Measurements from ENCODE around the gene C1orf35. TPM values are rescaled to one million over a fixed set of nuclear protein-coding genes. Genes with fewer than 3 reads are reported as not detected.

The C1orf35 gene
- total RNA-seq, 2 experiments from 2014 or later: 24.7 to 25.6 TPM

DNA sequence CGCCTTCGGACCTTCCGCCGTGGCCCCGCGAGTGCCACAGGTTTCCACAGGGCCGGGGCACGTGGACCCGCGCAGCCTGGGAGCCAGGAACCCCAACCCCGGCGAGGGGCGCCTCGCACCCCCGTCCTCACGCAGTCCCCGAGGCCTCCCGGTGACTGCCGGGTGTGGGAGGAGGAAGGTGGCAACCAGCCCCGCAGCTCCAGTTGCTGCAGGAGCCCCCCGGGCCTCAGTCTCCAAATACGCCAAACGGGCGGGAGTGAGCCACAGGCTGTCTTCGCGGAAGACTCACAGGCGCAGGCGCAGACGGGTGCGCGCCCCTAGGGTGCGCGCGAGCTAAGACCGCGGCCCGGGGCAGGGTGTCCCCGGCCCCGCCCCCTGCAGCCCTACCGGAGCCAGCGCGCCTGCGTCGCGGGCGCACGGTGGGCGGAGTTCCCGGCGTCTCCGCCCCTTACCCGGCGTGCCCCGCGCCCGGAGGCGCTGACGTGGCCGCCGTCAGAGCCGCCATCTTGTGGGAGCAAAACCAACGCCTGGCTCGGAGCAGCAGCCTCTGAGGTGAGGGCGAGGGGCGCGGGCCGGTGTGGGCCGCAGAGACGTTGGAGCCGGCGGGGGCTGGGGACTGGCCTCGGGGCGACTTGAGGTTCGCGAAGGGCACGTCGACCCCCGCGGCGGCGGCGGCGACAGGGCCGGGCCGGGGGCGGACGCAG lies 20.8 kb downstream of the C1orf35 start, which contains the start of gene ARF1:
TSS of gene ARF1 (plus strand) at position 495 of the 704 bp plus-strand sequence. CDS start 14,407 bp downstream, outside the sequence.
- Mint-ChIP-seq H3K4me3 (peak within 1 kb of the TSS; percentile 94), H3K36me3 (ENCODE audit: low read depth) (peaks cover 38% of the 10 kb centered on the region), H3K4me1 (ENCODE audit: low read depth) (peaks cover 47% of the 10 kb centered on the region), H3K9me3 (ENCODE audit: insufficient read depth) (no peaks in the 10 kb centered on the region), H3K27ac (peak within 1 kb of the TSS; percentile 98), H3K27me3 (ENCODE audit: low read depth) (no peaks in the 10 kb centered on the region)
- ChIA-PET POLR2A (interaction anchor here (0.6 to 3.3 kb wide), 17 partner anchors 9 to 323 kb away, joined by 3 to 25 read pairs (median 4); partner anchors contain the start of genes GUK1, IBA57 and MRPL55), CTCF (interaction anchor here (1.1 to 1.4 kb wide), 3 partner anchors 8 to 83 kb away, joined by 3 to 5 read pairs (median 4); no protein-coding TSS in a partner anchor)
- DNase-seq (peak; percentile 92), ATAC-seq (peak; percentile 89)

DNA sequence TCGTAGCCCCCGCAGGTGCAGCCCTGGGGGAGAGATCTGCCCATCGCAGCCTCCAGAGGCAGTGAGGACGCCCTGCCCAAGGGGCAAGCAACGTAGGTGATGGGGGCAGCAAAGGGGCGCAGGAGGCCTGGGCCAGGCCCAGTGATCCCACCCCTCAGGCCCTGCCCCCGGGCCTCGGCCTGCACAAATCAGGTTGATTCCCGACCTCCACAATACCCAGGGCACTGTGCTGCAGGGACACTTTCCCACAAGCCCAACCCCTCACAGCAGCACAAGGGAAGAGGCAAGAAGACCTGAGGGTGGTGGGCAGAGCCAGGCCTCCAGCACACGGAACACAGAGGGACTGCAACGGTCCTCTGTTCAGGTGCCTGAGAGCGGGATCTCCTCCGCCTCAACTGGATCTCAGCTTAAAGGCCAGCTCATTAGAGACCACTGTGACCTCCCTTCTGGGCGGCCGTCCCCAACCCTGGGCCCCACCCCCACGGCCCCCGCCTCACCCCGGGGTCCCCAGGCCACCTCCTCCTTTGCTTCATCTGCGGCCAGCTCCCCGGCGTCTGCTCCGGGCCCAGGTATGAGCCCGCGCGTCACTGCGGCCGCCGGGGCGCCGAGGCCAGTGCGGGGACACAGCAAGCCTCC lies 21.4 kb downstream of the C1orf35 start:
- peak; percentile 9 for ATAC-seq
- peaks cover 33% of the 10 kb centered on the region for H3K36me3 Mint-ChIP-seq (ENCODE audit: low read depth)
- peaks cover 41% of the 10 kb centered on the region for H3K4me1 Mint-ChIP-seq (ENCODE audit: low read depth)
- no peaks in the 10 kb centered on the region for H3K9me3 Mint-ChIP-seq (ENCODE audit: insufficient read depth)
- H3K27ac Mint-ChIP-seq: peak overlapping the region; percentile 92
- no peaks in the 10 kb centered on the region for H3K27me3 Mint-ChIP-seq (ENCODE audit: low read depth)
- H3K4me3 Mint-ChIP-seq: peak overlapping the region; percentile 94
- ChIA-PET POLR2A (interaction anchor here (0.6 to 3.3 kb wide), 16 partner anchors 10 to 324 kb away, joined by 3 to 25 read pairs (median 4); partner anchors contain the start of genes GUK1, IBA57 and MRPL55), CTCF (interaction anchor here (1.1 to 1.4 kb wide), 3 partner anchors 9 to 82 kb away, joined by 3 to 5 read pairs (median 4); no protein-coding TSS in a partner anchor)
- DNase-seq: peak; percentile 34

DNA sequence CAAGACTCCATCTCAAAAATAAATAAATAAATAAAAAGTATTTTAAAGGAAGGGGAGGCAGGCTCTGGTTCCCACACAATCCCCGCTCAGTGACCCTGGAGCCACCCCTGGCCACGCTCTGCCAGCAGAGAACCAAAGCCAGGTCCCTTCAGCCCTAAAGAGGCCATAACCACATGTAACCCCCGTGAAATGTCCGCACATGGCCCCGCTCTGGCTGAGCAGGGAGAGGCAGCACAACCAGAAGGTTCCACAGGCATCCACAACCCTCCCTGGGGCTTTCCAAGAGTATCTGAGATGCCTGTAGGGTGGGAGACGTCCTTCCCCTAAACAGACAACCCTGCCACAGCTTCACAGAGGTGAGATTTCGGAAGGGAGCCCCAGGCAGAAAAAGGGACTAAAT lies 22.0 kb downstream of the C1orf35 start:
- ChIA-PET POLR2A (interaction anchor here (0.7 to 3.3 kb wide), 6 partner anchors 10 to 1107 kb away, joined by 3 to 23 read pairs (median 13); partner anchors contain the start of genes GUK1 and IBA57), CTCF (interaction anchor here (1.1 kb wide), 1 partner anchor 21 kb away, joined by 3 read pairs; no protein-coding TSS in a partner anchor)
- H3K27ac Mint-ChIP-seq: peak overlapping the region; percentile 92
- H3K4me1 Mint-ChIP-seq (ENCODE audit: low read depth): peaks cover 38% of the 10 kb centered on the region
- peak overlapping the region; percentile 94 for H3K4me3 Mint-ChIP-seq
- H3K27me3 Mint-ChIP-seq (ENCODE audit: low read depth): no peaks in the 10 kb centered on the region
- peaks cover 30% of the 10 kb centered on the region for H3K36me3 Mint-ChIP-seq (ENCODE audit: low read depth)
- DNase-seq (no peak), ATAC-seq (no peak)
- no peaks in the 10 kb centered on the region for H3K9me3 Mint-ChIP-seq (ENCODE audit: insufficient read depth)

DNA sequence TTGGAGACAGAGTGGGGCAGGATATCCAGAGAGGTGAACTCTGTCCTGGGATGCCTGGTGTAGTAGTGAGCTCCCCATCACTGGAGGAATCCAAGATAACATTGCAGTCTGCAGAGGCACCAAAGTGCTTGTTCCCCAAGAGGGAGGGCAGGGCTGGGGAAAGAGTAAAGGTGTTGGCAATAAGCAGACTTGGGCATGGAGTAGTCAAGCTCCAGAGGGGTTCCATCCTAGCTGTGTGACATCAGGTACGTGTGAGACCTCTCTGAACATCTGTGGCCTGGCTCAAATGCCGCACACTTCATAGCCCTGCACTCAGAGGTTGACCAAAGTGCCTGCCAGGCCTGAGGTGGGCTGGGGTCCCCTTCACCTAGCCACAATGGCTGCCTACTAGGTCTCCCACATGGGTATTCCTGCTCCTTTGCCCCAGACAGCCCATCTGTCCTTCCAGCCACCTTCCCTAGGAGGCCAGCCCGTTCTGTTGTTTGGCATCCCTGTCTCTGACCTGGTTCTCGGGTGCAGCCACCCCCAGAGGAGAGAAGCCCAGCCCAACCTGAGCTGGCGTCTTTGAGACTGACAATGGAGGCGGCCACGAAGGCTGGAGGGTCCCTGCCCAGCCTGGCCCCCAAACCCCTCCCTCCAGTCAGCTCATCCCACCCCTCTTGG lies 23.4 kb downstream of the C1orf35 start:
- ATAC-seq: no peak
- Mint-ChIP-seq H3K36me3 (ENCODE audit: low read depth) (peaks cover 18% of the 10 kb centered on the region), H3K27ac (peak overlapping the region; percentile 63), H3K4me1 (ENCODE audit: low read depth) (peaks cover 25% of the 10 kb centered on the region), H3K4me3 (no peak overlapping the region), H3K9me3 (ENCODE audit: insufficient read depth) (no peaks in the 10 kb centered on the region), H3K27me3 (ENCODE audit: low read depth) (no peaks in the 10 kb centered on the region)
- no peak for DNase-seq
- CTCF ChIA-PET: interaction anchor here (0.8 kb wide), 1 partner anchor 87 kb away, joined by 3 read pairs; no protein-coding TSS in a partner anchor
- POLR2A ChIA-PET: no interaction called here

DNA sequence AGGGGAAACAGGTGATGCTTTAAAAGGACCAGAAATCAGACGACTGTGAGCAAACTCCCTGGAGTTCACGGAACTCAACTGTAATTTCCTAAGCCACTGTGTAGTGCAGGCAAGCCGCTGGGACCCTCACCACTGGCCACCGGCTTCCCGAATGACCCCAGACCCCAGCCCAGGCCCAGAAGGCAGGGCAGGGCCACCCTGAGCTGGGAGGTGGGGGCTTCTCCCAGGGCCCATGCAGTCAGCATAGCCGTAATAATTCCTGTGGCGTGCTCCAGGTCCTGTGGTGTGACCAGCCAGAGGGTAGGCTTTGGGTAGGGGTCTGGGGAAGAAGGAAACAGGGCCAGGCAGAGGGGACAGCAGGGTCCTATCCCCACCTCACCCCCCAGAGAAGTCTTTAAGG lies 24.1 kb downstream of the C1orf35 start:
- CTCF ChIA-PET: no interaction called here
- ATAC-seq: no peak
- H3K4me3 Mint-ChIP-seq: no peak overlapping the region

DNA sequence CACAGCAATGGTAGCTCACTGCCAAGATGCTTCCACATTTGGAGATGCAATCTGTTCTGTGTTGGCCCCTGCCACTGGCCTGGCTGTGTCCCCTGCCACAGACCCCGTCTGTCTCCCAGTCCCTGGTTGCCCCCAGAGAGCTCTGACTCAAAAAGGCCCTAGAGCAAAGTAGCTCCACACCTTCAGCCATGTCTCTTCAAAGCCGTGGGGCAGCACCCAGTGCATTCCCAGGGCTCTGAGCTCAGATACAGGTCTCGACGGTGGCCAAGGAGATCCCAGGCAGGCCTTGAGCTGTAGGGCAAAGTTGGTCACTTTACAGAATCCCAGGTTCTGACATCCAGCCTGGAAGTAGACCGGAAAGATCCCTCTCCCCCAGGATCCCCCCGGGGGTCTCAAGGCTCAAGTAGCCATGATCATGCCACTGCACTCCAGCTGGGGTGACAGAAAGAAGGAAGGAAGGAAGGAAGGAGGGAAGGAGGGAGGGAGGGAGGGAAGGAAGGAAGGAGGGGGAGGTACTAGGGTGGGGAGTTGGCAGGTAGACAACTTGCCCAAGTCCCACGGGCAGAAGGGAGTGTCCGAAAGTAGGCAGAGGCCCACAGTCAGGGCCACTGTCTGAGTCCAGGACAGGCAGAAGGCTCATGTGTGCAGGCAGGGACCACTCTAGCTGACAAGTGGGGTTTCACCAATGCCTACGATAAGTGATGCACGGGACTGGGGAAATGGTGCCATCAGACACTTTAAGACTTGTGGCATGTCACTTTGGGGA lies 25.4 kb downstream of the C1orf35 start:
- H3K27ac Mint-ChIP-seq: no peak overlapping the region
- no peaks in the 10 kb centered on the region for H3K27me3 Mint-ChIP-seq (ENCODE audit: low read depth)
- ChIA-PET POLR2A (no interaction called here), CTCF (interaction anchor here (1.8 kb wide), 1 partner anchor 78 kb away, joined by 5 read pairs; no protein-coding TSS in a partner anchor)
- no peaks in the 10 kb centered on the region for H3K9me3 Mint-ChIP-seq (ENCODE audit: insufficient read depth)
- ATAC-seq (no peak), DNase-seq (no peak)
- H3K4me3 Mint-ChIP-seq: no peak overlapping the region
- H3K4me1 Mint-ChIP-seq (ENCODE audit: low read depth): peaks cover 13% of the 10 kb centered on the region
- H3K36me3 Mint-ChIP-seq (ENCODE audit: low read depth): peaks cover 2% of the 10 kb centered on the region

More for the DNA sequence above, 24.1 kb downstream of the C1orf35 start:
- Mint-ChIP-seq H3K36me3 (ENCODE audit: low read depth) (peaks cover 10% of the 10 kb centered on the region), H3K4me1 (ENCODE audit: low read depth) (peaks cover 18% of the 10 kb centered on the region), H3K9me3 (ENCODE audit: insufficient read depth) (no peaks in the 10 kb centered on the region), H3K27me3 (ENCODE audit: low read depth) (no peaks in the 10 kb centered on the region), H3K27ac (no peak overlapping the region)
- POLR2A ChIA-PET: no interaction called here
- DNase-seq: no peak

DNA sequence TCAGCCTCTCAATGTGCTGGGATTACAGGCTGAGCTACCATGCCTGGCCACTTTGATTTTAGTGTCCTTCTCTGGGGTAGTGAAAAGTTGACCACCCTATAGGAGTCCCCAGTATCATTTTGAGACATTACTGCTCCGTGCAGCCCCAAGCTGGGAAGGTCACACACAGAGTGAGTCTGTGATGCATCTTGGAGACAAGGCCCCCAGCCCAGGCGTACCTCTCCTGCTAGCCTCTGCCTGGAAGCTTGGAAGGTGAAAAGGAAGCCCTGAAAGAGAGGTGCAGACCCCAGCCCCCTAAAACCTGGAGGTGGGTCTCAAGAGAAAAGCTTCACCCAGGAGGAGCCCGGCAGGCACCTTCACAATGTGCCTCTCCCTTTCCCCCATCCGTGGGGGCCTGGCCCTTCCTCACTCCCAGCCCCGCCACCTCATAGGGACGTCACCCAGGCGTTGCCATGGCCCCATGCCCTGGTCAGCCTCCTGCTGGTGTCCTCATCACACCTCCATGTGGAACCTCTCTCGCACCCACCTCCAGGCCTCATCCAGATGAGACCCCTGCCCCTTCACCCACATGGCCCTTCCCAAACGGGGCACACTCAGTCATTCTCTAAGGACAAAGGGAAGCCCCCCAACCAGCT lies 26.2 kb downstream of the C1orf35 start:
- CTCF ChIA-PET: interaction anchor here (1.8 kb wide), 1 partner anchor 77 kb away, joined by 5 read pairs; no protein-coding TSS in a partner anchor

DNA sequence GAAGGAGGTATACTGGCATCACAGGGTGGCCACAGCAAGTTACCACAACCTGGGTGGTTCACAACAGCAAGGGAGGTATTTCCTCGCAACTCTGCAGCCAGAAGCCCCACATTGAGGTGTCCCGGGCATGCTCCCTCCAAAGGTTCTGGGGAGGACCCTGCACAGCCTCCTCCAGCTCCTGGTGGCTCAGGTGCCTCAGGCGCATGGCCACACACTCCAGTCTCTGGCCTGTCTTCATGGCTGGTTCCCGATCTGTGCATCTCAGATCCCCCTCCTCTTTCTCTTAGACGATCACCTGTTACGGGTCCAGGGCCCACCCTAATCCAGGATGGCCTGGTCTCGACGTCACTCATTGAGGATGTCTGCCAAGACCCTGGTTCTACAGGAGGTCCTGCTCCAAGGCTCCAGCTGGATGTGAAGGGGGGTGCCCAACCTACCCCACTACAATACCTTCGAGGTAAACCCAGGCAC lies 27.3 kb downstream of the C1orf35 start:
- no peak for DNase-seq
- ChIA-PET CTCF (no interaction called here), POLR2A (no interaction called here)
- H3K4me1 Mint-ChIP-seq (ENCODE audit: low read depth): peaks cover 10% of the 10 kb centered on the region
- no peaks in the 10 kb centered on the region for H3K27me3 Mint-ChIP-seq (ENCODE audit: low read depth)
- ATAC-seq: no peak
- peaks cover 2% of the 10 kb centered on the region for H3K36me3 Mint-ChIP-seq (ENCODE audit: low read depth)
- no peaks in the 10 kb centered on the region for H3K9me3 Mint-ChIP-seq (ENCODE audit: insufficient read depth)
- no peak overlapping the region for H3K4me3 Mint-ChIP-seq
- no peak overlapping the region for H3K27ac Mint-ChIP-seq

More for the DNA sequence above, 26.2 kb downstream of the C1orf35 start:
- DNase-seq (no peak), ATAC-seq (no peak)
- peaks cover 2% of the 10 kb centered on the region for H3K36me3 Mint-ChIP-seq (ENCODE audit: low read depth)
- H3K27ac Mint-ChIP-seq: peak overlapping the region; percentile 23
- H3K4me3 Mint-ChIP-seq: no peak overlapping the region
- H3K9me3 Mint-ChIP-seq (ENCODE audit: insufficient read depth): no peaks in the 10 kb centered on the region
- H3K4me1 Mint-ChIP-seq (ENCODE audit: low read depth): peaks cover 13% of the 10 kb centered on the region
- POLR2A ChIA-PET: no interaction called here
- H3K27me3 Mint-ChIP-seq (ENCODE audit: low read depth): no peaks in the 10 kb centered on the region

DNA sequence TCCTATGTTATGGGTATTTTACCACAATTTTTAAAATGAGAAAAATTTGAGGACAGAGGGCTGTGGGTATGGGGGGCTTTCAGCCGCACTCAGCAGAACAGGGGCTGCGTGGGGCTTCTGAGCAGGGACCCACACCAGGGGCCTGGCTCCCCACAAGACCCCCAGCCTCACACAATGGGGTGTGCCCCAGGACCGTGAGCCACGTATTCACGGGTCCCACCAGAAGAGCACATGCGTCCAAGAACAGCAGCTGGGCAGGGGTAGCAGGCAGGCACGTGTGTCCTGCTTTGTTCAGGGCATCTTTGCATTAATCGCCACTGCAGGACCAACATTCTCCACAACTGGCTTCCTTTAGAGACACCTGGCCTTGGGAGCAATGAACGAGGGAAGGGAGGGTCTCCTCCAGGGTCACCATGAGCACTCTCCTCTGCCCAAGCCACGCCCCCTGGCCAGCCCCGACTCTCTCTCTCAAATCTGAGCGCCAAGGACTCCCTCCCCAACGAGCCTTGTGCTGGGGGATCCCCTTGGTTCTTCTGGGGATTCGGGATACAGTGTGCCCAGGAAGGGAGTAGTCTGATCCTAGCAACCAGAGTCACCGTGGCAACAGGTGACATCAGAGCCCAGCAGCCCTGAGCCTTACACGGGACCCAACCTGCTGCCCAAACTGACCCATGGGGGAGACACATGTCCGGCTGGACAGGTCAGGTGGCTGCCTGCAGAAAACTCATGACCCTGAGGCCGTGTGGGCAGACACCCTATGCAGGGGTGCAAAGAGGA lies 28.0 kb downstream of the C1orf35 start:
- no peaks in the 10 kb centered on the region for H3K27me3 Mint-ChIP-seq (ENCODE audit: low read depth)
- peaks cover 10% of the 10 kb centered on the region for H3K4me1 Mint-ChIP-seq (ENCODE audit: low read depth)
- no peak overlapping the region for H3K27ac Mint-ChIP-seq
- H3K9me3 Mint-ChIP-seq (ENCODE audit: insufficient read depth): no peaks in the 10 kb centered on the region
- H3K4me3 Mint-ChIP-seq: no peak overlapping the region
- ChIA-PET CTCF (no interaction called here), POLR2A (no interaction called here)
- no peak for DNase-seq
- ATAC-seq: no peak
- H3K36me3 Mint-ChIP-seq (ENCODE audit: low read depth): peaks cover 2% of the 10 kb centered on the region

DNA sequence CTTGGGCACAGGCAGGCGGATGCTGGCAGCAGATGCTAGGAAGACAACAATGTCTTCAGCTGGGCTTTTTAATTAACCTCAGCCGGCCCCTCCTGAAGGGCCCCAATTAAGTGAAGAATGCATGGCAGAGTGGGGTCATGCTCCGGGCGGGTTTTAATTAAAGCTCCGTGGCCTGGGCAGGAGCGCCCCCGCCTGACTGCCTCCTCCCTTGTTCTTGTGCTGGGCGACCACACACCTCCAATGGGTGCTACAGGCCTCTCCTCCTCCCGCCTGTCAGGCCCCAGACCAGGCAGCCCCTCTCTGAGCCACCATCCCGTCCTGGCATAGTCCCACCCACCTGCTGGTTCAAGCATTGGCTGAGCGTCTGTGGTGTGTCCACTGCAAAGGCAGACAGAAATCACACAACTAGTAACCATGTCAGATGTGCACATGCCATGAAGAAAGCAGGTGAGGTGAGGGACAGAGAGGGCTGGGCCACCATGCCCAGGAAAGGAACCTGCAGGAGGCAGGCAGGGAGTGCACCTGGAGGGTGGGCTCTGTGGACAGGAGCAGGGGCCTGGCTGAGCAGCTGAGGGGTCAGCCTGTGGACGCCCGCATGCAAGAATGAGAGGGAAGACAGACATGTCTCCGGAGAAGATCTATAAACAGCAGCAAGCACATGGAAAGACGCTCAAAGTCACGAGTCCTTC lies 29.1 kb downstream of the C1orf35 start:
- DNase-seq: no peak
- Mint-ChIP-seq H3K27ac (no peak overlapping the region), H3K4me1 (ENCODE audit: low read depth) (peaks cover 6% of the 10 kb centered on the region), H3K27me3 (ENCODE audit: low read depth) (no peaks in the 10 kb centered on the region), H3K9me3 (ENCODE audit: insufficient read depth) (no peaks in the 10 kb centered on the region), H3K4me3 (no peak overlapping the region), H3K36me3 (ENCODE audit: low read depth) (no peaks in the 10 kb centered on the region)
- no peak for ATAC-seq
- ChIA-PET CTCF (no interaction called here), POLR2A (no interaction called here)
